Muscle layer of duodenum (tissue), 2 donors: ENCODE results near the gene WNT3.
"Not testable (repeated sequence)": the region's sequence is repeated elsewhere in the genome, so short reads cannot be mapped to it uniquely, and the experiment has no call there.

Experiments used
- H3K27ac ChIP-seq: one replicate; pipeline ENCODE4 v1.7.0; 2013; ENCODE audit warnings: mild to moderate bottlenecking, low read length
- H3K27me3 ChIP-seq: one replicate; pipeline ENCODE4 v1.7.0; 2013; ENCODE audit warnings: low read depth, mild to moderate bottlenecking, control low read depth, low read length
- H3K36me3 ChIP-seq, 2 donors: one replicate each; pipeline ENCODE4 v1.7.0; 2013; ENCODE audit warnings: low read length in 2 of 2, control low read depth in 1 of 2, mild to moderate bottlenecking in 1 of 2; ENCODE audit not compliant: insufficient read depth in 2 of 2, control insufficient read depth in 1 of 2
- H3K4me1 ChIP-seq, 2 donors: one replicate each; pipeline ENCODE4 v1.7.0; 2013; ENCODE audit warnings: low read length in 2 of 2, mild to moderate bottlenecking in 2 of 2, control low read depth in 1 of 2, moderate library complexity in 1 of 2; ENCODE audit not compliant: insufficient read depth in 2 of 2, control insufficient read depth in 1 of 2
- H3K4me3 ChIP-seq, 2 donors: one replicate each; pipeline ENCODE4 v1.7.0; 2013; ENCODE audit warnings: low read length in 2 of 2, low read depth in 1 of 2, mild to moderate bottlenecking in 1 of 2
- H3K9me3 ChIP-seq, 2 donors: one replicate each; pipeline ENCODE4 v1.7.0; 2013; ENCODE audit warnings: low read length in 2 of 2, control low read depth in 1 of 2, mild to moderate bottlenecking in 1 of 2; ENCODE audit not compliant: control insufficient read depth in 1 of 2
- donor health status: healthy.

Gene WNT3

GRCh38 chr17:46851029-46851741 lies 32.7 kb upstream of the WNT3 start, which contains the start of gene WNT9B:
Gene WNT9B (plus strand): TSS chr17:46851583. CDS start chr17:46851639, 56 bp downstream.
- Histone ChIP-seq H3K27me3 (peaks cover 34% of the 10 kb centered on the region), H3K4me3 (peak within 1 kb of the TSS; percentile 30 to 54), H3K4me1 (peaks cover 0 to 12% of the 10 kb centered on the region in 2 donors), H3K36me3 (no peaks in the 10 kb centered on the region), H3K27ac (no peak within 1 kb of the TSS), H3K9me3 (no peaks in the 10 kb centered on the region)

- peaks cover 0 to 12% of the 10 kb centered on the region in 2 donors for H3K4me1 ChIP-seq
- no peaks in the 10 kb centered on the region for H3K9me3 ChIP-seq
- H3K27ac ChIP-seq, result no peak overlapping the region
- peaks cover 34% of the 10 kb centered on the region for H3K27me3 ChIP-seq
- H3K4me3 ChIP-seq, result peak overlapping the region in 1 of 2 donors; percentile 34
- H3K36me3 ChIP-seq, result no peaks in the 10 kb centered on the region
These were observed 32.2 kb upstream of the WNT3 start for GRCh38 chr17:46850688-46851028.

GRCh38 chr17:46848534-46848933 lies 30.0 kb upstream of the WNT3 start:
- Histone ChIP-seq H3K4me1 (peaks cover 0 to 12% of the 10 kb centered on the region in 2 donors), H3K9me3 (no peaks in the 10 kb centered on the region), H3K27ac (no peak overlapping the region), H3K4me3 (no peak overlapping the region), H3K27me3 (peaks cover 30% of the 10 kb centered on the region), H3K36me3 (no peaks in the 10 kb centered on the region)

- H3K9me3 ChIP-seq, result peaks cover 6 to 9% of the 10 kb centered on the region in 2 donors
- H3K4me1 ChIP-seq, result peaks cover 0 to 12% of the 10 kb centered on the region in 2 donors
- H3K27ac ChIP-seq, result no peak overlapping the region
- H3K27me3 ChIP-seq, result peaks cover 23% of the 10 kb centered on the region
- no peaks in the 10 kb centered on the region for H3K36me3 ChIP-seq
- no peak overlapping the region for H3K4me3 ChIP-seq
These were observed 29.0 kb upstream of the WNT3 start for GRCh38 chr17:46847204-46848191.

- Histone ChIP-seq H3K4me3 (no peak overlapping the region), H3K27me3 (peaks cover 7% of the 10 kb centered on the region), H3K36me3 (no peaks in the 10 kb centered on the region), H3K27ac (no peak overlapping the region), H3K4me1 (peaks cover 0 to 8% of the 10 kb centered on the region in 2 donors), H3K9me3 (peaks cover 6 to 9% of the 10 kb centered on the region in 2 donors)
These were observed 24.3 kb upstream of the WNT3 start for GRCh38 chr17:46842835-46843234.

GRCh38 chr17:46841561-46842379 lies 23.3 kb upstream of the WNT3 start:
- H3K4me1 ChIP-seq, result peaks cover 0 to 8% of the 10 kb centered on the region in 2 donors
- H3K27me3 ChIP-seq, result peaks cover 7% of the 10 kb centered on the region
- peaks cover 6 to 9% of the 10 kb centered on the region in 2 donors for H3K9me3 ChIP-seq
- H3K36me3 ChIP-seq, result no peaks in the 10 kb centered on the region
- H3K27ac ChIP-seq, result no peak overlapping the region
- peak overlapping the region in 1 of 2 donors; percentile 28 for H3K4me3 ChIP-seq

GRCh38 chr17:46840596-46840995 lies 22.1 kb upstream of the WNT3 start:
- H3K27me3 ChIP-seq, H3K27ac ChIP-seq, H3K4me1 ChIP-seq, H3K4me3 ChIP-seq, H3K9me3 ChIP-seq, H3K36me3 ChIP-seq: not testable (repeated sequence)

- Histone ChIP-seq H3K36me3 (no peaks in the 10 kb centered on the region), H3K4me1 (peaks cover 0 to 8% of the 10 kb centered on the region in 2 donors), H3K9me3 (peaks cover 6 to 9% of the 10 kb centered on the region in 2 donors), H3K27ac (no peak overlapping the region), H3K27me3 (peaks cover 7% of the 10 kb centered on the region), H3K4me3 (no peak overlapping the region)
These were observed 20.7 kb upstream of the WNT3 start for GRCh38 chr17:46839211-46839610.

GRCh38 chr17:46837521-46837920 lies 19.0 kb upstream of the WNT3 start:
- H3K4me1 ChIP-seq, result peaks cover 0 to 8% of the 10 kb centered on the region in 2 donors
- H3K36me3 ChIP-seq, result no peaks in the 10 kb centered on the region
- no peak overlapping the region for H3K27ac ChIP-seq
- H3K4me3 ChIP-seq, result no peak overlapping the region
- H3K9me3 ChIP-seq, result no peaks in the 10 kb centered on the region
- peaks cover 7% of the 10 kb centered on the region for H3K27me3 ChIP-seq

GRCh38 chr17:46836500-46836899 lies 18.0 kb upstream of the WNT3 start:
- Histone ChIP-seq H3K36me3 (no peaks in the 10 kb centered on the region), H3K9me3 (no peaks in the 10 kb centered on the region), H3K27ac (no peak overlapping the region), H3K4me3 (no peak overlapping the region), H3K27me3 (peaks cover 7% of the 10 kb centered on the region), H3K4me1 (peaks cover 0 to 3% of the 10 kb centered on the region in 2 donors)

- Histone ChIP-seq H3K9me3 (no peaks in the 10 kb centered on the region), H3K4me1 (no peaks in the 10 kb centered on the region), H3K36me3 (no peaks in the 10 kb centered on the region), H3K27me3 (no peaks in the 10 kb centered on the region), H3K4me3 (no peak overlapping the region), H3K27ac (no peak overlapping the region)
These were observed 16.4 kb upstream of the WNT3 start for GRCh38 chr17:46834846-46835245.
